MM.1S (cell line): ENCODE data around the gene STXBP1.

Experiments used
- DNase-seq: peaks from one replicate; pipeline ENCODE4 v3.0.0-alpha.2; 2015
- H2AFZ ChIP-seq: fragments of 300-600 bp; sonication (generic); 2 replicates; pipeline ENCODE4 v1.6.0; 2016; ENCODE audit warnings: antibody characterized with exemption, low read length
- H3F3A ChIP-seq: fragments of 300-600 bp; sonication (generic); 2 replicates; pipeline ENCODE4 v1.6.1; 2016; ENCODE audit warnings: mild to moderate bottlenecking, antibody characterized with exemption, low read length, moderate library complexity, mixed read lengths; ENCODE audit not compliant: insufficient read depth
- H3K27ac ChIP-seq: fragments of 300-600 bp; sonication (generic); 2 replicates; pipeline ENCODE4 v1.5.1; 2016; ENCODE audit warnings: mild to moderate bottlenecking, low read length
- H3K27me3 ChIP-seq: fragments of 300-600 bp; sonication (generic); replicated peaks from 2 replicates; pipeline ENCODE4 v1.6.0; 2016; ENCODE audit warnings: low read length; ENCODE audit not compliant: insufficient read depth
- H3K36me3 ChIP-seq: fragments of 300-600 bp; sonication (generic); replicated peaks from 2 replicates; pipeline ENCODE4 v1.6.1; 2016; ENCODE audit warnings: mild to moderate bottlenecking, low read length, mixed read lengths; ENCODE audit not compliant: insufficient read depth
- H3K4me1 ChIP-seq: fragments of 300-600 bp; sonication (generic); 2 replicates; pipeline ENCODE4 v1.6.1; 2016; ENCODE audit warnings: low read length, mixed read lengths
- H3K4me2 ChIP-seq: fragments of 300-600 bp; sonication (generic); 2 replicates; pipeline ENCODE4 v1.6.0; 2016; ENCODE audit warnings: low read depth, low read length
- H3K4me3 ChIP-seq: fragments of 300-600 bp; sonication (generic); 2 replicates; pipeline ENCODE4 v1.5.1; 2016; ENCODE audit warnings: low read length, mixed read lengths
- H3K79me2 ChIP-seq: fragments of 300-600 bp; sonication (generic); 2 replicates; pipeline ENCODE4 v1.6.1; 2016; ENCODE audit warnings: mixed run types, low read length, mixed read lengths
- H3K9ac ChIP-seq: fragments of 300-600 bp; sonication (generic); 2 replicates; pipeline ENCODE4 v1.6.1; 2016; ENCODE audit warnings: low read length, mixed read lengths
- H3K9me2 ChIP-seq: fragments of 300-600 bp; sonication (generic); replicated peaks from 2 replicates; pipeline ENCODE4 v1.6.1; 2016; ENCODE audit warnings: mild to moderate bottlenecking, low read length, mixed read lengths; ENCODE audit not compliant: insufficient read depth
- H3K9me3 ChIP-seq: fragments of 300-600 bp; sonication (generic); replicated peaks from 2 replicates; pipeline ENCODE4 v1.6.1; 2016; ENCODE audit warnings: mild to moderate bottlenecking, low read length, mixed read lengths; ENCODE audit not compliant: insufficient read depth
- H4K20me1 ChIP-seq: fragments of 300-600 bp; sonication (generic); 2 replicates; pipeline ENCODE4 v1.6.1; 2016; ENCODE audit warnings: mild to moderate bottlenecking, low read length, moderate library complexity, mixed read lengths; ENCODE audit not compliant: insufficient read depth
- EZH2 ChIP-seq: fragments of 300-600 bp; sonication (generic); optimal IDR thresholded peaks from 2 replicates; pipeline ENCODE3; 2017; ENCODE audit warnings: low read depth, mild to moderate bottlenecking, antibody characterized with exemption, low read length, mixed read lengths
- EZH2phosphoT487 ChIP-seq: fragments of 300-600 bp; sonication (generic); IDR thresholded peaks from 2 replicates; pipeline ENCODE4 v1.6.1; 2018; ENCODE audit warnings: antibody characterized with exemption, low read length
- TF ChIP-seq, protein P1 (sequence below): fragments of 300-600 bp; sonication (generic); IDR thresholded peaks from 2 replicates; pipeline ENCODE4 v1.5.1; 2016; ENCODE audit warnings: antibody characterized with exemption, low read length, mixed read lengths

Gene STXBP1

DNA sequence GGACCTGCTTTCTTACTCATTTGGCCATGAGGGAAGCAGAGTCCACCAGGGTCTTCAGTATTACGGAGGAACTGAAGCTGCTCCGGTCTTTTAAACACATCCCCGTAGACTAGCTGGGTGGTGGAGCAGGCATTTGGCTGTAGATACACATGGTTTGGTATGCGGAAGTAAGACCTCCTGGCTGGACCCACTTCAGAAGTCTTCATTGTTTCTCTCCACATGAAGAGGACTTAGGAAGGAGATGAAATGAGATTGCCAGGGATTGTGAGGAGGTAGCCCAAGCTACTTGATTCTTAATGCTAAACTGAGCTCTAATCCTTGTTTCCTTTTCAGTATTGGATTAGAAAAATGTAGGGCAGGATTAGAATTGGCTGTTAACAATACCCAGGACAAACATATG is 32.9 kb downstream of the STXBP1 start:
- no peak overlapping the region for H3K9ac ChIP-seq
- no peaks in the 10 kb centered on the region for H3K27me3 ChIP-seq
- H3K4me3 ChIP-seq = no peak overlapping the region

DNA sequence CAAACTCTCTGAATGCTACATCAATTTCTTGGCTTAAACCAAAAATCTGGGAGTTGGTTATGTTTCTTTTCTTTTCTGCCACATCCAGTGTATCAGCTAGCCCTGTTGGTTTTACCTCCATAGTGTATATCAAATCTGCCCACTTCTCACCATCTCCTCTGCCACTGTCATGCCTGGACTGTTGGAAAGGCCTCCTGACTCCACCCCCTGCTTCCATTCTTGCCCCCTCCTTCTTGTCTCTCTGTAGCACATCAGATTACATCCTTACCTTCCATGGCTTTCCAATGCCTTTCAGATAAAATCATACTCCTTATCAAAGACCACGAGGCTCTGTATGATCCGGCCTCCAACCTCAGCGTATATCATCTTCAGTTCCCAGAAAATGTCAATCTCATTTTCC is 35.4 kb downstream of the STXBP1 start:
- no peak overlapping the region for H3K9ac ChIP-seq
- H3K36me3 ChIP-seq = no peaks in the 10 kb centered on the region
- no peak overlapping the region for H3K4me3 ChIP-seq
- H3K9me3 ChIP-seq = no peaks in the 10 kb centered on the region
- H4K20me1 ChIP-seq = no peaks in the 10 kb centered on the region
- H3K79me2 ChIP-seq = no peaks in the 10 kb centered on the region
- TF ChIP-seq EZH2 (no peak), EZH2phosphoT487 (no peak)
- TF ChIP-seq, protein P1, sequence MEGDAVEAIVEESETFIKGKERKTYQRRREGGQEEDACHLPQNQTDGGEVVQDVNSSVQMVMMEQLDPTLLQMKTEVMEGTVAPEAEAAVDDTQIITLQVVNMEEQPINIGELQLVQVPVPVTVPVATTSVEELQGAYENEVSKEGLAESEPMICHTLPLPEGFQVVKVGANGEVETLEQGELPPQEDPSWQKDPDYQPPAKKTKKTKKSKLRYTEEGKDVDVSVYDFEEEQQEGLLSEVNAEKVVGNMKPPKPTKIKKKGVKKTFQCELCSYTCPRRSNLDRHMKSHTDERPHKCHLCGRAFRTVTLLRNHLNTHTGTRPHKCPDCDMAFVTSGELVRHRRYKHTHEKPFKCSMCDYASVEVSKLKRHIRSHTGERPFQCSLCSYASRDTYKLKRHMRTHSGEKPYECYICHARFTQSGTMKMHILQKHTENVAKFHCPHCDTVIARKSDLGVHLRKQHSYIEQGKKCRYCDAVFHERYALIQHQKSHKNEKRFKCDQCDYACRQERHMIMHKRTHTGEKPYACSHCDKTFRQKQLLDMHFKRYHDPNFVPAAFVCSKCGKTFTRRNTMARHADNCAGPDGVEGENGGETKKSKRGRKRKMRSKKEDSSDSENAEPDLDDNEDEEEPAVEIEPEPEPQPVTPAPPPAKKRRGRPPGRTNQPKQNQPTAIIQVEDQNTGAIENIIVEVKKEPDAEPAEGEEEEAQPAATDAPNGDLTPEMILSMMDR = no peak
- 0 out of 2 replicates have a peak, but pooled peaks cover 3% of the 10 kb centered on the region for H3F3A ChIP-seq
- H3K4me1 ChIP-seq = no peaks in the 10 kb centered on the region
- H3K4me2 ChIP-seq = no peak overlapping the region
- H3K27ac ChIP-seq = no peak overlapping the region
- no peaks in the 10 kb centered on the region for H3K27me3 ChIP-seq
- no peaks in the 10 kb centered on the region for H3K9me2 ChIP-seq
- H2AFZ ChIP-seq = no peak overlapping the region
- DNase-seq = no peak

More for the DNA sequence above, 32.9 kb downstream of the STXBP1 start:
- Histone ChIP-seq H3K9me3 (no peaks in the 10 kb centered on the region), H3K36me3 (no peaks in the 10 kb centered on the region), H3K79me2 (no peaks in the 10 kb centered on the region), H3F3A (0 out of 2 replicates have a peak, but pooled peaks cover 3% of the 10 kb centered on the region), H3K4me1 (0 out of 2 replicates have a peak, but pooled peaks cover 3% of the 10 kb centered on the region), H4K20me1 (no peaks in the 10 kb centered on the region), H3K4me2 (no peak overlapping the region), H3K9me2 (no peaks in the 10 kb centered on the region), H3K27ac (no peak overlapping the region), H2AFZ (no peak overlapping the region)
- no peak for TF ChIP-seq EZH2
- no peak for TF ChIP-seq EZH2phosphoT487
- TF ChIP-seq, protein P1 = no peak
- no peak for DNase-seq

DNA sequence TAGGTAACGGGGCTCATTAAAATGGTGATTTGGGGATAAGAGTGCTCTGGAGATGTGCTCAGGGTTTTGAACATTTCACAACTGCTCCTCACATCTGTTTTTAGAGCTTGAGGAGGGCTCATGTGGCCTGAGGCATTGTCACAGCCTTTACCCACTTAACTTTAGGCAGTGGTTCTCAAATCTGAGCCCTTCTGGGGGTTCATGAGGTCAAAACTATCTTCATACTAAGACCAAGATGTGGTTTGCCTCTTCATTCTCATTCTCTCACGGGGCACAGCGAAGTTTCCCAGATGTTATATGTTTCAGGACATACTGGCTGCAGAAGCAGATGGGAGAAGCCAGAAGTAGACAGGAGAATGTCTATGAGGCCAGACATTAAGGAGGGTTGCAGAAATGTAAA is 38.4 kb downstream of the STXBP1 start:
- TF ChIP-seq EZH2 (no peak), EZH2phosphoT487 (no peak)
- TF ChIP-seq, protein P1 = no peak
- H2AFZ ChIP-seq = no peak overlapping the region
- H3K27me3 ChIP-seq = no peaks in the 10 kb centered on the region
- no peak overlapping the region for H3K4me2 ChIP-seq
- no peaks in the 10 kb centered on the region for H3K79me2 ChIP-seq
- H3K27ac ChIP-seq = no peak overlapping the region
- no peaks in the 10 kb centered on the region for H3F3A ChIP-seq
- no peaks in the 10 kb centered on the region for H3K4me1 ChIP-seq
- H3K36me3 ChIP-seq = no peaks in the 10 kb centered on the region
- no peak overlapping the region for H3K4me3 ChIP-seq
- no peak overlapping the region for H3K9ac ChIP-seq
- no peaks in the 10 kb centered on the region for H4K20me1 ChIP-seq
- no peaks in the 10 kb centered on the region for H3K9me3 ChIP-seq
- no peak for DNase-seq
- no peaks in the 10 kb centered on the region for H3K9me2 ChIP-seq
